Tibial nerve (tissue), 4 donors: Measurements from ENCODE around the gene KCNK17.

Experiments used
- EP300 ChIP-seq, 2 donors: sonication (generic); formaldehyde crosslinking; IDR thresholded peaks; one replicate each; pipeline ENCODE4 v1.6.1; 2017; ENCODE audit warnings: antibody characterized with exemption in 2 of 2, mild to moderate bottlenecking in 1 of 2
- POLR2A ChIP-seq, 2 donors: fragments of 450-650 bp; IDR thresholded peaks; one replicate each; pipeline ENCODE4 v1.6.1; 2017; ENCODE audit warnings: antibody characterized with exemption in 2 of 2, mild to moderate bottlenecking in 2 of 2, moderate library complexity in 2 of 2
- TF ChIP-seq, protein P1 (sequence below), 5 experiments: fragments of 200-600 bp in 3 of 5; fragments of 450-650 bp in 2 of 5; sonication (generic) in 3 of 5; IDR thresholded peaks; one replicate each; pipeline ENCODE4 v1.5.1; 2016 to 2019; ENCODE audit warnings: antibody characterized with exemption in 5 of 5, mild to moderate bottlenecking in 3 of 5, moderate library complexity in 2 of 5

DNA sequence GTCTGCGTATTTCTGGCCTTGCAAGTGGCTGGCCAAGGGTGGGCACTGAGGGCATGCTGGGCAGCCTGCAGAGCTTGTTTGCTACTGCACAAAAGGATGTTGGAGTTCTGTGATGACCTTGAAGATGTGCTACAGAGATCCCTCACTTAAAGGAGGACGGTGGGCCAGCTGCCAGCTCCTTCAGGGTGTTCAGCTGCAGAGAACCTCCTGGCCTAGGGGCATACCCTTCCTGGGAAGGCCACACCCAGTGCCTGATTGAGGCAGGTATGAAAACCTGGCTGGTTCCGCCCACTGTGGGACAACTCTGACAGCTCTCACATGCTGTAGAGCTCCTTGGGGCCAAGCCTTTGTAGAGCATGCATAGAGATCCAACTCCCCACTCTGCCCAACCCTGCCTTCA is 3.0 kb upstream of the KCNK17 start:
- TF ChIP-seq, protein P1, sequence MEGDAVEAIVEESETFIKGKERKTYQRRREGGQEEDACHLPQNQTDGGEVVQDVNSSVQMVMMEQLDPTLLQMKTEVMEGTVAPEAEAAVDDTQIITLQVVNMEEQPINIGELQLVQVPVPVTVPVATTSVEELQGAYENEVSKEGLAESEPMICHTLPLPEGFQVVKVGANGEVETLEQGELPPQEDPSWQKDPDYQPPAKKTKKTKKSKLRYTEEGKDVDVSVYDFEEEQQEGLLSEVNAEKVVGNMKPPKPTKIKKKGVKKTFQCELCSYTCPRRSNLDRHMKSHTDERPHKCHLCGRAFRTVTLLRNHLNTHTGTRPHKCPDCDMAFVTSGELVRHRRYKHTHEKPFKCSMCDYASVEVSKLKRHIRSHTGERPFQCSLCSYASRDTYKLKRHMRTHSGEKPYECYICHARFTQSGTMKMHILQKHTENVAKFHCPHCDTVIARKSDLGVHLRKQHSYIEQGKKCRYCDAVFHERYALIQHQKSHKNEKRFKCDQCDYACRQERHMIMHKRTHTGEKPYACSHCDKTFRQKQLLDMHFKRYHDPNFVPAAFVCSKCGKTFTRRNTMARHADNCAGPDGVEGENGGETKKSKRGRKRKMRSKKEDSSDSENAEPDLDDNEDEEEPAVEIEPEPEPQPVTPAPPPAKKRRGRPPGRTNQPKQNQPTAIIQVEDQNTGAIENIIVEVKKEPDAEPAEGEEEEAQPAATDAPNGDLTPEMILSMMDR (IDR thresholded peaks at IDR 0.05), result no peak
- TF ChIP-seq POLR2A (IDR thresholded peaks at IDR 0.05) (no peak), EP300 (IDR thresholded peaks at IDR 0.05) (no peak)
